Non-pigmented ciliary epithelial cell (primary cell): ENCODE data around the gene FTH1.
"Not testable (repeated sequence)": the region's sequence is repeated elsewhere in the genome, so short reads cannot be mapped to it uniquely, and the experiment has no call there.

Source experiments
- DNase-seq: peaks from one replicate; pipeline ENCODE4 v3.0.0-alpha.2; 2010; ENCODE audit warnings: low read depth

The FTH1 gene

DNA sequence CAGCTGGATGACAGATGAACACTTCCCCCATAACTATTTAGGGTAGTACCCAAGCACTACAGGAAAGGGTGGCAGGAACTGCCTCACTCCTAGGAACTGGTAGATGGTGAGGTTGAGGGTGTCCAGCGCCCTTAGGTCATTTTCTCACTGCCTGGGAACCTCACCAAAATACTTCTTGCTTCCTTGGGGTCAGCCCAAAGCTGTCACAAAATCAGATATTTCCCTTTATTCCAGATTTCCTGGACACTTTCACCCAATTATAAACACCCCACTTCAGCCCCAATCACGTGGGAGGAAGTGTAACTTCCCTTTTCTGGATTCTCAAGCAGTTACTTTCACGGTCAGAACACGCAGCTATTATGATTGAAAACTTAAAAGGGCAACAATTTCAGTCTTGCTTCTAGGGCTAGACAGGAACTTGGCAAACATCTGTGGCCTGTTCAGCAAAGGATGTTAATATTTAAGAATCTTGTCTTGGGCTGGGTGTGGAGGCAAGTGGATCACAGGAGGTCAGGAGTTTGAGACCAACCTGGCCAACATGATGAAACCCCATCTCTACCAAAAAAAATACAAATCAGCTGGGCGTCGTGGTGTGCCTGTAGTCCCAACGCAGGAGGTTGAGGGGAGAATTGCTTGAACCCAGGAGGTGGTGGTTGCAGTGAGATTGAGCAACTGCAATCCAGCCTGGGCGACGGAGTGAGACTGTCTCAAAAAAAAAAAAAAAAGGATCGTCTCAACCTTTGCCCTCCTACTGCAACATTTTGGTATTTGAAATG, 4.0 kb downstream of the FTH1 start:
- DNase-seq: no peak

DNA sequence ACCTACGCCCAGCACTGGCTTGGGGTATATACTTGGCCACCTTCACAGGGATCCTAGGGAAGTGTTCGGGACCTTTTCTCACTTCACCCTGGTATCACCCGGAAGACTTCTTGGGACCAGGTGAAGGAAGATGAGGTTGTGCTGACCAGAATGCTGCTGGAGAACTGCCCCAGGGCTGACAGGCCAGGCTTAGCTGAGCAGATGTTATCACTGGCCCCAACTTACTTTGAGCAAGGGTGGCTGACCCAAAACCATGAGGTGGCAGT, 4.5 kb downstream of the FTH1 start:
- no peak for DNase-seq

DNA sequence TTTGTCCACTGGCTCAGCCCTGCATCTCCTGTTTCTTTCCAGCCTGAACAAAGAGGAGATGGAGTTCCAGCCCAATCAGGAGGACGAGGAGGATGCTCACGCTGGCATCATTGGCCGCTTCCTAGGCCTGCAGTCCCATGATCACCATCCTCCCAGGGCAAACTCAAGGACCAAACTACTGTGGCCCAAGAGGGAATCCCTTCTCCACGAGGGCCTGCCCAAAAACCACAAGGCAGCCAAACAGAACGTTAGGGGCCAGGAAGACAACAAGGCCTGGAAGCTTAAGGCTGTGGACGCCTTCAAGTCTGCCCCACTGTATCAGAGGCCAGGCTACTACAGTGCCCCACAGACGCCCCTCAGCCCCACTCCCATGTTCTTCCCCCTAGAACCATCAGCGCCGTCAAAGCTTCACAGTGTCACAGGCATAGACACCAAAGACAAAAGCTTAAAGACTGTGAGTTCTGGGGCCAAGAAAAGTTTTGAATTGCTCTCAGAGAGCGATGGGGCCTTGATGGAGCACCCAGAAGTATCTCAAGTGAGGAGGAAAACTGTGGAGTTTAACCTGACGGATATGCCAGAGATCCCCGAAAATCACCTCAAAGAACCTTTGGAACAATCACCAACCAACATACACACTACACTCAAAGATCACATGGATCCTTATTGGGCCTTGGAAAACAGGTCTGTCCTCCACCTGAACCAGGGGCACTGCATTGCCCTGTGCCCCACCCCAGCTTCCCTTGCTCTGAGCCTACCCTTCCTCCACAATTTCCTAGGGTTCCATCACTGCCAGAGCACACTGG, 5.0 kb downstream of the FTH1 start:
- DNase-seq: no peak

DNA sequence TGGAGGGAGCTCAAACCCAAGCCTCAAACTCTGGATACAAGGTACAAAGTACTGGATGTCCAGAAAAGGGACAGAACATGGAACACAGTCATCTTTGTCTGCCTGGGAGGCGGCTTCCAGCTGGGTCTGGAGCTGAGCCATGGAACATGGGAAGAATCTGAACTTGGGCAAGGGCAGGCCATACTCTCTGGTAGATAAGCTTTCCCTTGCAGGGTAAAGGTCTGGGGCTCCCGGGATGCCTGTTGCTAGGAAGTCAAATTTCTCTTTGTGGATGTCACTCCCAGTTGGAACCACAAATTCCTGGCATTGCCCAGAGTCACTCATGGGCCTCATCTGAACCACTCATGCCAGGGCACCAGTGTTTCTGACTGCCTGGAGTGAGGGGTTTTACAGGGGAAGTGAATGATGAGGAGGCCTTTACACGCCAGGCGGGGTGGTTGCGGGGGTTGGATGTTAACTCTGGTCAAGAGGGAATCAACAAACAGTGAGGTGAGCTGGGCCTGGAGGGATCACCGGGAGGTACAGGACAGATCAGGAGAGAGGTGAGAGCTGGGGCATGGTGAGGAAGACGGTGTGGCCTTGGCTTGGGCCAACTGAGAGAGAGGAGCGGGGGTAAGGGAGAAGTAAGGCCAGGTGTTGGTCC, 5.7 kb downstream of the FTH1 start:
- DNase-seq: no peak

DNA sequence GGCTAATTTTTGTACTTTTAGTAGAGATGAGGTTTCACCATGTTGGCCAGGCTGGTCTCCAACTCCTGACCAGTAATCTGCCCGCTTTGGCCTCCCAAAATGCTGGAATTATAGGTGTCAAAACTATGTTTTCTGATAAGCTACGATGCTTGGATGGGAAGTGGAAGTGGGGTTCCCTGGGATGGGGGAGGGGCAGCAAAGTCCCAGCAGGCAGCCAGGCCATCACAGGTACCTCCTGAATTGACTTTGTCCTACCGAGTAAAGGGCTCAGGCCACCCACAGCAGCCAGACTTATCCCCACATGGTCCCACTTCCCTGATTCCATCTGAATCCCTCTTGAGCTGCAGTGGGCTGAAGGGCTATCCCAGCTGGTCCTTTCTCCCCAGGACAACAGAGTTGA, 6.9 kb downstream of the FTH1 start:
- no peak for DNase-seq

DNA sequence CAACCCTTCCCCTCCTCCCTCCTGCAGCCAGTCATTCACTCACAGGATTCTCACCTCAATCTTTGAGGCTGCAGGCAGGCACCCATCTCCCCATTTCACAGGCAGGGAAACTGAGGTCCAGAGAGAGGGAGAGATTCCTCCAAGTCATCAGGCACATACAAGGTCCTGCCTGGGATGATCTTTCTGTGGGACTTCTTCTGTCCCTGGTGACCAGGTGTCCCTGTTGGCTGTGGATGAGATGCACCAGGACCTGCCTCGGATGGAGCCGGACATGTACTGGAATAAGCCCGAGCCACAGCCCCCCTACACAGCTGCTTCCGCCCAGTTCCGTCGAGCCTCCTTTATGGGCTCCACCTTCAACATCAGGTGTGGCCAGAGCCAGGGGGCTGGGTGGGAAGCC, 7.8 kb downstream of the FTH1 start:
- no peak for DNase-seq

DNA sequence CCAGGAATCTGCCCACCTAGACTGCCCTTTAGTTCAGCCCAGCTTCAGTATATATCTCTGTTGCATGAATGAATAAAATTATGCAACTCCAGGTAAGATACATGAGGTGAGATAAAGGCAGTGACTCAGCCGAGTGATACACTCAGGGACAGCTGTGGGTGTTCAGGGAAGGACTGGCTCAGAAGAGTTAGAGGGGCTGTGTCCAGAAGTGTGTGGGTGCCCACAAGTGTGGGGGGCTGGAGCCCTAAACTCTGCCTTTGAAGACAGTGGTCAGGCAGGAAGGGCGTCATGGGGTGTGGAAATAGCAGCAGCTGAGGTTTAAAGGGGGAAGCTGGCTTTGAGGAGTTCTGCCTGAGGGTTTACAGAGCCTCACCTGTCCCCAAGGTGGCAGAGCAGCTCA, 8.3 kb downstream of the FTH1 start:
- no peak for DNase-seq

DNA sequence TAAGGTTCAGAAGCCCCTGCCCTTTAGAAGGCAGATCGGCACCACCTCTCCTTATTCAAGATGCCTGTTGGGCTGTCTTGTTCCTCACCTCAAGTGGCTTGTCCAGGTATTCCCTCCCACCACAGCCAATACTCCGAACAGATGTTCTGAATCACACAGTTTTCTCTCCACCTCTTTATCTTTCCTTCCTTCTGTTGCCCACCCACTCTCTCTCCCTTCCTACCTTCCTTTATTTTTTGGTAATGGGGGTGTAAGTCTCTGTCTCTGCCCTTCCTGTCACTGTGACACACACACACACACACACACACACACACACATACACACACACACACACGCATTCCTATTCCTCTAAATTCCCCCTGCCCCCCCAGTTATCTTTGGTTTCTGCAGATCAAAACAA, 8.8 kb downstream of the FTH1 start:
- no peak for DNase-seq

DNA sequence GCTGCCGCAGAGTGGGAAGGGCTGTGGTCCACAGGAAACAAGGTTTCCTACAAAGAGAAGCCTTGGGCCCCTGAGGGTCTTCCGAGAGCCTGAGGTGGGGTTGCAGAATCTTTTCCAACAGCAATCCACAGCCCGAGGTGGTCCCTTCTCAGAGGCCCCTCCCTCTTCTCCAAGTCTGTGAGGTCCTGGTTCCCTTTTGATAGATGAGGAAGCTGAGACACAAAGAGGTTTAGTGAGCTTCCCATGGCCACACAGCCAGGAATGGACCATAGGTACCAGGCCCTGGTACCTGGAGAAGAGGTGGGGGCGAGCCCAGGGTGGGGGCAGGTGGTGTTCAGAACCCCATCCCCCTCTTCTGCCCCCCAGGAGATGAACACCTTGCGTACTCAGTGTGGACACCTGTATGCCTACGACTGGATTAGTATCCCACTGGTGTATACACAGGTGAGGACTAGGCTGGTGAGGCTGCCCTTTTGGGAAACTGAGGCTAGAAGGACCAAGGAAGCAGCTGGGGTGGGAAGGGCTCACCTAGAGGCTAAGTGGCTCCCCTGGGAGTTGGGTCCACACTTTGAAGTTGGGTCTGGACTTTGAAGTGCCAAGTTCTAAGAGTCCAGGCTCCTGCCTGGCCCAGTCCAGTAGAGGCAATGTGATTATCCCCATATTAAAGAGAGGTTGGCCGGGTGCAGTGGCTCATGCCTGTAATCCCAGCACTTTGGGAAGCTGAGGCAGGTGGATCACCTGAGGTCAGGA, 10.2 kb downstream of the FTH1 start:
- no peak for DNase-seq

DNA sequence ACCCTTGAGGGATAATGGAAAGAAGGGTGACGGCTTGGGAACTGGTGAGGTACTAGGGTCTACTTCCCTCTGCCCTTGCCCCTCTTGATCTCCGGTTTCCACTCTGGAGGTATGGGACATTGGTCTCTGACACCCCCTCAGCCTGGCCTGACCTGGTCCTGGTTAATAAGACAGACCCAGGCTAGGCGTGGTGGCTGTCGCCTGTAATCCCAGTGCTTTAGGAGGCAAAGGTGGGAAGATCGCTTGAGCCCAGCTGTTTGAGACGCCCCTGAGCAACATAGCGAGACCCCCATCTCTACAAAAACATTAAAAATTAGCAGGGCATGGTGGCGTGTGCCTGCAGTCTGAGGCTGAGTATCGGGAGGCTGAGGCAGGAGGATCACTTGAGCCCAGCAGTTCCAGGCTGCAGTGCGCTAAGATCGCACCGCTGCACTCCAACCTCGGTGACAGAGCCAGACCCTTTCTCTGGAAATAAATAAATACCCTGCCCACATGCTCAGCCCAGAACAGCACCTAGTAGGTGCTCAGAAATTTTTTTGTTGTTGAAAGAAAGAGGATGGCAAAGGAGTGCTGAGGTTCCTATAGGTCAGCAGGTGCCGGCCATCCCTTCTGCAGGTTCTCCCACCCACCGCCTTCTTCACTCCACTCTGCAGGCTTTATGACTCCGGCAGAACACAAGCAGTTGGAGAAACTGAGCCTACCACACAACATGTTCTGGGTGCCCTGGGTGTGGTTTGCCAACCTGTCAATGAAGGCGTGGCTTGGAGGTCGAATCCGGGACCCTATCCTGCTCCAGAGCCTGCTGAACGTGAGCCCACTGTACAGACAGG, 11.0 kb downstream of the FTH1 start:
- no peak for DNase-seq

DNA sequence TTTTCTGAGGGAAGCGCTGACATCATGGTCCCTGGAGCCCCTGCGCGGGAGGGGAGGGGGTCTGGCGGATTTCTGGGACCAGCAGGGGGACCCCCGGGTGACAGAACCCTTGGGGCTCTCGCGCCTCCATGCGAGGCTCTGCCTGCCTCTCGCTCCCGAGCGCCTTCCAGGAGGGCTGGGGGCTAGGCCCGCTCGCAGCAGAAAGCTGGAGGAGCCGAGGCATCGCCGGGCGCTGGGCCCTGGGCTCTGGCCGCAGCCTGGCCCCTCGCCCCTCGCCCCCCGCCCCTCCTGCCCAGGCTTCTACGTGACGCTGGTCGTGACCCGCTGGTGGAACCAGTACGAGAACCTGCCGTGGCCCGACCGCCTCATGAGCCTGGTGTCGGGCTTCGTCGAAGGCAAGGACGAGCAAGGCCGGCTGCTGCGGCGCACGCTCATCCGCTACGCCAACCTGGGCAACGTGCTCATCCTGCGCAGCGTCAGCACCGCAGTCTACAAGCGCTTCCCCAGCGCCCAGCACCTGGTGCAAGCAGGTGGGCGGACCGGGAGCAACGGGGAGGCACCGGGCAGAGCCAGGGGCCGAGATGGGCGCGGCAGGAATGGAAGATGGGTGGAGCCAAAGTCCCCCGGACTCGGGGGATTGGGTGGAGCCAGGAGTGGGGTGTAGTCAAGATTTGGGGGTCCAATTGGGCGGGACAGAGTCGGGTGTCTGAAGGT, 11.9 kb downstream of the FTH1 start:
- no peak for DNase-seq

DNA sequence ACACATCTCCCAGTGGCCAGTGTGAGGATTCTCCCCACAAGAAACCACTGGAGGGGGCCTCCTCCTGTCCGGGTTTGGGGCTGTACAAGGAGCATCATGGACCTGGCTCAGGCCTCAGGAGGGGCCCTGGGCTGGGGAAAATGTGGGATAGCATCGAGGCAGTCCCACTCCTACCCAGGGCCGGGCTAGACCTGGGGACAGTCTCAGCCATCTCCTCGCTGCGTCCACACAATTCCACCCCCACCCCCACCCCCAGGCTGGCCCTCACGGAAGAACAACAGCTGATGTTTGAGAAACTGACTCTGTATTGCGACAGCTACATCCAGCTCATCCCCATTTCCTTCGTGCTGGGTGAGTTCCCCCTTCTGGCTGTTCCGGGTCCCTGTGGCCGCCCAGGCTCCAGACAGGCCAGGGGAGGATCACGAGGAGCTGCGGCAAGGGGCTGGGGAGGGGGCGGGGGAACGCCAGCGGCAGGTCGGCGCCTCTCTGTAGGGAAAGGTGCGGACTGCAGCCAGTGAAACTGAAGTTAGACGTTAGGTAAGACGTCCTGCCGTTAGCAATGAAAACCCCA, 12.5 kb downstream of the FTH1 start:
- no peak for DNase-seq

DNA sequence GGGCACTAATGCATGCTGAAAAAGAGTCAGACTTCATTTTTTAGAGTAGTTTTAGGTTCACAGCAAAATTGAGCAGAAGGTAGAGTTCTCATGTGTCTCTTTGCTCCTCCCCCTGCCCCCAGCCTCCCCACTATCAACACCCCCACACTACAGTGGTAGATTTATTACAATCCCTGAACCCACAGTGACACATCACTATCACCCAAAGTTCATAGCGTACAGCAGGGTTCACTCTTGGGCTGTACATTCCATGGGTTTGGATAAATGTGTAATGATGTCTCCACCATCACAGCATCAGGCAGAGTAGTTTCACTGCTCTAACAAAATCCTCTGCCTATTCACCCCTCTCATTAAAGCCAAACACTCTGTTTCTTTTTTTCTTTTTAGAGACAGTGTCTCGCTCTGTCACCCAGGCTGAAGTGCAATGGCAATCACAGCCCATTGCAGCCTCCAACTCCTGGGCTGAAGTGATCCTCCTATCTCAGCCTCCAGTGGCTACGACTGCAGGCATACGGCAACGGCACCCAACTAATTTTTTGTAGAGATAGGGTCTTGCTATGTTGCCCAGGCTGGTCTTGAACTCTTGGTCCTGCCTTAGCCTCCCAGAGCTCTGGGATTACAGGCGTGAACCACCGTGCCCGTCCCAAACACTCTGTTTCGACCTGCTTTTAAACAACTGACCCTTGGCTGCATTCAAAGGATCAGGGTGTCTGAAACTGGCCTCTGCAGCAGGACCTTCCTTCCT, 13.2 kb downstream of the FTH1 start:
- DNase-seq: no peak

DNA sequence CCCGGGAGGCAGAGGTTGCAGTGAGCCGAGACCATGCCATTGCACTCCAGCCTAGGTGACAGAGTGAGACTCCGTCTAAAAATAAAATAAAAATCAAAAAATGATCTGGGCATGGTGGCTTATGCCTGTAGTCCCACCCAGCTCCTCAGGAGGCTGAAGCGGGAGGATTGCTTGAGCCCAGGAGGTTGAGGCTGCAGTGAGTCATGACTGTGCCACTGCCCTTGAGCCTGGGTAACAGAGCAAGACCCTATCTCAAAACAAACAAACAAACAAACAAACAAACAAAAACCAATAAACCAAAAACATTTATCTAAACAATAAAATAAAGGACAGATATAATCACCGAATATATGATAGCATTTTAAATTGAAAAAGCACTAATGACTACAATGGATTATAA, 13.8 kb downstream of the FTH1 start:
- not testable (repeated sequence) for DNase-seq

DNA sequence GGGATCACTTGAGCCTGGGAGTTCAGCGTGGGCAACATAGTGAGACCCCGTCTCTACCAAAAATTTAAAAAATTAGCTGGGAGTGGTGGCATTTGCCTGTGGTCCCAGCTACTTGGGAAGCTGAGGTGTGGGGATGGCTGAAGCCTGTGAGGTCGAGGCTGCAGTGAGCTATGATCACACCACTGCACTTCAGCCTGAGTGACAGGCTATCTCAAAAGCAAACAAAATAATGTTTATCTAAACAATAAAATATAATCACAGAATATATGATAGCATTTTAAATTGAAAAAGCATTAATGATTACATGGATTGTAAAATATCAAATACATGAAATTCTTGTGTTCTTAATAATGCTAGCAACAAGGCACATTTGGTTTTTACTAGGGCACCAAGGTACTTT, 14.6 kb downstream of the FTH1 start:
- DNase-seq: no peak

DNA sequence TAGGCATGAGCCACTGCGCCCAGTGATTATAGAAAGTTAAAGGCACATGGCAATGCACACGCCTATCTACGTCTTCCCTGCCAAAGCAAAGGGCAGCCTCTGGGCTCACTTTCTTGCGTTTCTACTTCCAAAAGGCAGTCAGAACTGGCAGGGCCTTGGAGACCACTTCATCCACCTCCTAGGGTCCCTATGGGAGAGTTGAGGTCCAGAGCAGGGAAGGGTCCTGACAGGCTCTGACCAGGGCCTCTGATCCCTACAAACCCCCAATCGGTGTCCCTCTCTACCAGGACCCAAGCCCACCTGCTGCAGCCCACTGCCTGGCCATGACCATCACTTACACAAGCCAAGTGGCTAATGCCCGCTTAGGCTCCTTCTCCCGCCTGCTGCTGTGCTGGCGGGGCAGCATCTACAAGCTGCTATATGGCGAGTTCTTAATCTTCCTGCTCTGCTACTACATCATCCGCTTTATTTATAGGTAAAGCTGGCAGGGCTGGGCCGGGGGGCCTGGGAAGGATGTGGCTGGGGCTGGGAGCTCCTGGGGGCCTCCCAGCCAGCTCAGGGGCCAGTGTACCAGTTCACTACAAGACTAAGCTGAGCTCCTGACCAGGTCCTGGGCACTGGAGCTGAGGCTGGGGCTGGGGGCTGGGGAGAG, 15.8 kb downstream of the FTH1 start:
- DNase-seq: no peak

DNA sequence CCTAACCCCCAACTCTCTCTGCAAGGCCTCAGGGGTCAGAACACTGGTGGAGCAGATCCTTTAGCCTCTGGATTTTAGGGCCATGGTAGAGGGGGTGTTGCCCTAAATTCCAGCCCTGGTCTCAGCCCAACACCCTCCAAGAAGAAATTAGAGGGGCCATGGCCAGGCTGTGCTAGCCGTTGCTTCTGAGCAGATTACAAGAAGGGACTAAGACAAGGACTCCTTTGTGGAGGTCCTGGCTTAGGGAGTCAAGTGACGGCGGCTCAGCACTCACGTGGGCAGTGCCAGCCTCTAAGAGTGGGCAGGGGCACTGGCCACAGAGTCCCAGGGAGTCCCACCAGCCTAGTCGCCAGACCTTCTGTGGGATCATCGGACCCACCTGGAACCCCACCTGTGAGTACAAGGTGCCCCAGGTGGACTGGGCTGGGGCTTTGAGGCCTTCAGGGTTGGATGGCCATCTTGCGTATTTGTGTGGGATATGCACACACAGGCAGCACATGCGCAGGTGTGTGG, 17.3 kb downstream of the FTH1 start, which contains the start of gene BEST1:
TSS of gene BEST1 (plus strand) at position 317 of the 513 bp plus-strand sequence. CDS start 1,456 bp downstream, outside the sequence.
- DNase-seq: no peak

DNA sequence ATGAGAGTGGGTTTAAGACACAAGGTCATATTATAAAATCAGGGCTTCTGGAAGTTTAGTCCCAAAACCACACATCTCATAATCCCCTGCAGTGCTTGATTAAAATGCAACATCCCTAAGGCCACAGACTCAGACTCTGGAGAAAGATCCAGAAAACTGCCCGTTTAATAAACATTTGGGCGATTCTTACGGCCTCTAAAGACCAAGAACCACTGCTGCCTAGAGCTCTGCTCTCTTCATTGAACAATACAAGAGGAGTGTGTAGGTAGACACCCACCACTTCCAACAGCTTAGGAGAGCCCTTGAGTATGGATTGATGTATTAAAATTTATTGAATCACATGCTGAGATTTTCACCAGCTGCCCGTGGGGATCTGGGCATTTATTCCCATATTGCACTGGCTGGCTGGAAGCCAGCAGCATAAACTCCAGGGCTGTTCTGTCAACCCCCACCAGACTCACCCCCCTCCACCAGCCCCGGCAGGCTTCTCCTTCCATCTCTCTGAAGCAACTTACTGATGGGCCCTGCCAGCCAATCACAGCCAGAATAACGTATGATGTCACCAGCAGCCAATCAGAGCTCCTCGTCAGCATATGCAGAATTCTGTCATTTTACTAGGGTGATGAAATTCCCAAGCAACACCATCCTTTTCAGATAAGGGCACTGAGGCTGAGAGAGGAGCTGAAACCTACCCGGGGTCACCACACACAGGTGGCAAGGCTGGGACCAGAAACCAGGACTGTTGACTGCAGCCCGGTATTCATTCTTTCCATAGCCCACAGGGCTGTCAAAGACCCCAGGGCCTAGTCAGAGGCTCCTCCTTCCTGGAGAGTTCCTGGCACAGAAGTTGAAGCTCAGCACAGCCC, 18.0 kb downstream of the FTH1 start:
- peak; percentile 74 for DNase-seq
